ENCODE data around the gene CRTC1. TPM values are rescaled to one million over a fixed set of nuclear protein-coding genes. Genes with fewer than 3 reads are reported as not detected.

CRTC1 gene
- total and polyA plus RNA-seq, 9 of the 15 experiments (the other 6 are each of a cell fraction or from before 2014, with no cell fraction given), result 0.25 to 3.8 (median 1.2) TPM; not detected in 2

GRCh38 chr19:18687740-18688465 is 4.4 kb downstream of the CRTC1 start (continued):
- no peak for TF ChIP-seq ZNF586 (CRISPR knock-in tag; conservative IDR thresholded peaks at IDR 0.05)
- no peak for TF ChIP-seq ZFP1 (CRISPR knock-in tag; IDR thresholded peaks at IDR 0.05)
- 0 out of 2 replicates have a peak, but pooled peaks have one; percentile 16 for TF ChIP-seq VEZF1 (CRISPR knock-in tag; IDR thresholded peaks at IDR 0.05)
- no peak for TF ChIP-seq HMGN3 (IDR thresholded peaks at IDR 0.05; ENCODE audit: borderline replicate concordance, extremely low read depth, insufficient read length, low read depth, low read length)
- peak; percentile 85 for TF ChIP-seq NFE2 (IDR thresholded peaks at IDR 0.05; ENCODE audit: low read depth)
- TF ChIP-seq MTF1 (CRISPR knock-in tag; IDR thresholded peaks at IDR 0.05; ENCODE audit: borderline replicate concordance), result no peak
- no peak for TF ChIP-seq CREB3 (tag; conservative IDR thresholded peaks at IDR 0.05; ENCODE audit: low read depth)
- peak; percentile 12 to 14; a peak in 1 of 4 replicates for TF ChIP-seq KDM1A (IDR thresholded peaks at IDR 0.05)
- no peak for TF ChIP-seq MLX (CRISPR knock-in tag; conservative IDR thresholded peaks at IDR 0.05)
- no peak for TF ChIP-seq ZNF589 (CRISPR knock-in tag; IDR thresholded peaks at IDR 0.05; ENCODE audit: low read depth)
- TF ChIP-seq HIVEP1 (CRISPR knock-in tag; IDR thresholded peaks at IDR 0.05), result no peak
- TF ChIP-seq ZNF639 (CRISPR knock-in tag; conservative IDR thresholded peaks at IDR 0.05 in 1 of 2, IDR thresholded peaks at IDR 0.05 in 1 of 2), result no peak
- 0 out of 4 replicates have a peak, but pooled peaks of 1 of the 2 experiments have one; percentile 15 for TF ChIP-seq TRIM24 (IDR thresholded peaks at IDR 0.05)
- TF ChIP-seq EGR1 (conservative IDR thresholded peaks at IDR 0.05), result 0 out of 2 replicates have a peak, but pooled peaks have one; percentile 28
- no peak for TF ChIP-seq MEF2A (IDR thresholded peaks at IDR 0.05; ENCODE audit: control insufficient read depth, low read depth, low read length)
- TF ChIP-seq JUNB (CRISPR knock-in tag; conservative IDR thresholded peaks at IDR 0.05), result no peak
- TF ChIP-seq ZNF133 (CRISPR knock-in tag; IDR thresholded peaks at IDR 0.05), result no peak
- TF ChIP-seq MCM7 (IDR thresholded peaks at IDR 0.05), result no peak
- TF ChIP-seq CBFA2T3 (IDR thresholded peaks at IDR 0.05), result no peak
- TF ChIP-seq EP400 (IDR thresholded peaks at IDR 0.05), result peak; percentile 33; the same call in 1 of the 2 replicates
- TF ChIP-seq CTBP1 (IDR thresholded peaks at IDR 0.05; ENCODE audit: borderline replicate concordance), result peak; percentile 66; the same call in 1 of the 2 replicates
- TF ChIP-seq E2F6 (IDR thresholded peaks at IDR 0.05; ENCODE audit: borderline replicate concordance in 1 of 2, extremely low read depth in 1 of 2, insufficient read depth in 1 of 2, insufficient read length in 1 of 2, low read depth in 1 of 2, low read length in 1 of 2, poor library complexity in 1 of 2, severe bottlenecking in 1 of 2), result peak in 1 of 2 experiments; percentile 14

Data from K562 (cell line).